Liver (tissue), 3 donors: ENCODE data around the gene SBK1.

ENCODE experiments used
- EGR1 ChIP-seq, 2 donors: IDR thresholded peaks; 2 replicates each; pipeline ENCODE4 v1.6.1; 2016 to 2018; ENCODE audit warnings: antibody characterized with exemption in 2 of 2, low read depth in 2 of 2
- FOXA1 ChIP-seq: IDR thresholded peaks from 2 replicates; pipeline ENCODE4 v1.6.1; 2016; ENCODE audit warnings: antibody characterized with exemption
- HNF4A ChIP-seq, 2 donors: conservative IDR thresholded peaks; 2 replicates each; pipeline ENCODE4 v1.6.1; 2016; ENCODE audit warnings: antibody characterized with exemption in 2 of 2, mild to moderate bottlenecking in 2 of 2
- RAD21 ChIP-seq, 2 donors: IDR thresholded peaks; 2 replicates each; pipeline ENCODE4 v1.6.1; 2016; ENCODE audit warnings: antibody characterized with exemption in 2 of 2, mild to moderate bottlenecking in 2 of 2
- RXRA ChIP-seq, 2 donors: IDR thresholded peaks; 2 replicates each; pipeline ENCODE4 v1.6.1; 2017 to 2018; ENCODE audit warnings: antibody characterized with exemption in 2 of 2, mild to moderate bottlenecking in 1 of 2
- TAF1 ChIP-seq: conservative IDR thresholded peaks from 2 replicates; pipeline ENCODE4 v1.6.1; 2016; ENCODE audit warnings: antibody characterized with exemption, mild to moderate bottlenecking
- YY1 ChIP-seq: IDR thresholded peaks from 2 replicates; pipeline ENCODE4 v1.6.1; 2016; ENCODE audit warnings: antibody characterized with exemption, mild to moderate bottlenecking
- TF ChIP-seq, protein P1 (sequence below): IDR thresholded peaks from 2 replicates; pipeline ENCODE4 v1.6.1; 2016; ENCODE audit warnings: antibody characterized with exemption
- TF ChIP-seq, protein P2 (sequence below): fragments of 150-350 bp; IDR thresholded peaks from 2 replicates; pipeline ENCODE4 v1.5.1; 2017; ENCODE audit warnings: improper control_type of control experiment, low read depth, low read length; ENCODE audit not compliant: missing input control
- TF ChIP-seq, protein P3 (sequence below): IDR thresholded peaks from 2 replicates; pipeline ENCODE4 v1.6.1; 2016; ENCODE audit warnings: antibody characterized with exemption, mild to moderate bottlenecking
- donor health status: healthy.
- donor health status: healthy.

DNA sequence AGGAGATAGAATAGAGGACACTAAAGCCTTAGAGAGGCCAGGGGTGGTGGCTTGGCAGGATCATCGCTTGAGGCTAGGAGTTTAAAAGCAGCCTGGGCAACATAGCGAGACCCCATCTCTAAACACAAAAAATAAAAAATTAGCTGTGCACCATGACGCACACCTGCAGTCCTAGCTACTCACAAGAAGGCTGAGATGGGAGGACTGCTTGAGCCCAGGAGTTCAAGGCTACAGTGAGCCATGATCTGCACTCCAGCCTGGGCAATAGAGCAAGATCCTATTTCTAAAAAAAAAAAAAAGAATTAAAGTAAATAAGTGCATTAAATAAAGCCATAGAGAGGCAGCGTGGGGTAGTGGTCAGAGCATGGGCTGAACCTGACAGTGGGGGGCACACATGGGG lies 19.1 kb downstream of the SBK1 start:
- TF ChIP-seq RAD21 (IDR thresholded peaks at IDR 0.05) (no peak), FOXA1 (no peak), EGR1 (IDR thresholded peaks at IDR 0.05; ENCODE audit: low read depth in 2 of 2) (no peak), YY1 (no peak), TAF1 (no peak), HNF4A (conservative IDR thresholded peaks at IDR 0.05) (no peak), RXRA (IDR thresholded peaks at IDR 0.05) (no peak)
- TF ChIP-seq, protein P1, sequence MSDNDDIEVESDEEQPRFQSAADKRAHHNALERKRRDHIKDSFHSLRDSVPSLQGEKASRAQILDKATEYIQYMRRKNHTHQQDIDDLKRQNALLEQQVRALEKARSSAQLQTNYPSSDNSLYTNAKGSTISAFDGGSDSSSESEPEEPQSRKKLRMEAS, result no peak
- TF ChIP-seq, protein P2, sequence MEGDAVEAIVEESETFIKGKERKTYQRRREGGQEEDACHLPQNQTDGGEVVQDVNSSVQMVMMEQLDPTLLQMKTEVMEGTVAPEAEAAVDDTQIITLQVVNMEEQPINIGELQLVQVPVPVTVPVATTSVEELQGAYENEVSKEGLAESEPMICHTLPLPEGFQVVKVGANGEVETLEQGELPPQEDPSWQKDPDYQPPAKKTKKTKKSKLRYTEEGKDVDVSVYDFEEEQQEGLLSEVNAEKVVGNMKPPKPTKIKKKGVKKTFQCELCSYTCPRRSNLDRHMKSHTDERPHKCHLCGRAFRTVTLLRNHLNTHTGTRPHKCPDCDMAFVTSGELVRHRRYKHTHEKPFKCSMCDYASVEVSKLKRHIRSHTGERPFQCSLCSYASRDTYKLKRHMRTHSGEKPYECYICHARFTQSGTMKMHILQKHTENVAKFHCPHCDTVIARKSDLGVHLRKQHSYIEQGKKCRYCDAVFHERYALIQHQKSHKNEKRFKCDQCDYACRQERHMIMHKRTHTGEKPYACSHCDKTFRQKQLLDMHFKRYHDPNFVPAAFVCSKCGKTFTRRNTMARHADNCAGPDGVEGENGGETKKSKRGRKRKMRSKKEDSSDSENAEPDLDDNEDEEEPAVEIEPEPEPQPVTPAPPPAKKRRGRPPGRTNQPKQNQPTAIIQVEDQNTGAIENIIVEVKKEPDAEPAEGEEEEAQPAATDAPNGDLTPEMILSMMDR, result no peak
- TF ChIP-seq, protein P3, sequence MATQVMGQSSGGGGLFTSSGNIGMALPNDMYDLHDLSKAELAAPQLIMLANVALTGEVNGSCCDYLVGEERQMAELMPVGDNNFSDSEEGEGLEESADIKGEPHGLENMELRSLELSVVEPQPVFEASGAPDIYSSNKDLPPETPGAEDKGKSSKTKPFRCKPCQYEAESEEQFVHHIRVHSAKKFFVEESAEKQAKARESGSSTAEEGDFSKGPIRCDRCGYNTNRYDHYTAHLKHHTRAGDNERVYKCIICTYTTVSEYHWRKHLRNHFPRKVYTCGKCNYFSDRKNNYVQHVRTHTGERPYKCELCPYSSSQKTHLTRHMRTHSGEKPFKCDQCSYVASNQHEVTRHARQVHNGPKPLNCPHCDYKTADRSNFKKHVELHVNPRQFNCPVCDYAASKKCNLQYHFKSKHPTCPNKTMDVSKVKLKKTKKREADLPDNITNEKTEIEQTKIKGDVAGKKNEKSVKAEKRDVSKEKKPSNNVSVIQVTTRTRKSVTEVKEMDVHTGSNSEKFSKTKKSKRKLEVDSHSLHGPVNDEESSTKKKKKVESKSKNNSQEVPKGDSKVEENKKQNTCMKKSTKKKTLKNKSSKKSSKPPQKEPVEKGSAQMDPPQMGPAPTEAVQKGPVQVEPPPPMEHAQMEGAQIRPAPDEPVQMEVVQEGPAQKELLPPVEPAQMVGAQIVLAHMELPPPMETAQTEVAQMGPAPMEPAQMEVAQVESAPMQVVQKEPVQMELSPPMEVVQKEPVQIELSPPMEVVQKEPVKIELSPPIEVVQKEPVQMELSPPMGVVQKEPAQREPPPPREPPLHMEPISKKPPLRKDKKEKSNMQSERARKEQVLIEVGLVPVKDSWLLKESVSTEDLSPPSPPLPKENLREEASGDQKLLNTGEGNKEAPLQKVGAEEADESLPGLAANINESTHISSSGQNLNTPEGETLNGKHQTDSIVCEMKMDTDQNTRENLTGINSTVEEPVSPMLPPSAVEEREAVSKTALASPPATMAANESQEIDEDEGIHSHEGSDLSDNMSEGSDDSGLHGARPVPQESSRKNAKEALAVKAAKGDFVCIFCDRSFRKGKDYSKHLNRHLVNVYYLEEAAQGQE, result no peak
